ENCODE results near the gene SUGCT. TPM values are rescaled to one million over a fixed set of nuclear protein-coding genes. Genes with fewer than 3 reads are reported as not detected.

The SUGCT gene
- total RNA-seq, 2 experiments from 2014 or later, result 0.95 to 1.2 TPM

DNA sequence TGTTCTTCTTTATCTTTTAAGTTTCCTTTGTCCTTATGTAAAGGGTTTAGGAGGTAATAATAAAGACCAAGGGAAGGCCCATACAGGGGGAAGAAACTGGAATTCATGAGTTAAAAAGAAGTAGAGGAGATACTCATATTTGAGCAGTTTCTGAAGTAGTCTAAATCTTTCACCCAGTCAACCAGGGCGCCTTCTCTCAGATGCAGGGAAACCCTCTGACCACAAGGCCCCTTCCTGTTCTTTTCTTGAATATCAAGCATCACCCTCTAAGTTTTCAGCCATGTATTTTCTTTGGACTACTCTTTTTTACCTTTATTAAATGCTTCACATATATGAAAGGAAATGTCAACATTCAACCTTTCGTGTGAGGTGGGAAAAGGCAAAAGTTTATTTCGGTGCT is 630.8 kb downstream of the SUGCT start:
- POLR2A ChIA-PET, result no interaction called here
- intact Hi-C loops (cut with DNase I, micrococcal nuclease), result no loop called here
- no peak for ATAC-seq (ENCODE audit: poor library complexity)

DNA sequence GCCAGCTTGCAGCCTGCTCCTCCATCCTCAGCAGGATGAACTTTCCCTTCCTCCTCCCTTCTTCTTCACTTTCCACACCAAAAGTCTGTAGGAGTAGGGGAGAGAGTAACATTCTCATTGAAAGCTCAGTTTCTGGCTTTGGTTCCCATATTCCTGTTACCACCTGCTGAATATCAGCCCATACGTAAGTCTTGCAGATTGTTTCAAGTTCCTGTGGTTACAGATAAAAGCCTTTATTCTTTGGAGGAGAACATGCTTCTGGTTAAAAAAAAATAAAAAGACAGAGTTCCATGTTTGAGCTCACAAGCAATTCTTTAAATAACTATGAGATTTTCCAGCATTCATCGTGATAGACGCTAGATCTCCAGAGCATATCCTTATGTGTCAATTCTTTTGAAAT is 637.3 kb downstream of the SUGCT start:
- intact Hi-C loops (cut with DNase I, micrococcal nuclease), result no loop called here

More for the DNA sequence above, 630.8 kb downstream of the SUGCT start:
- Mint-ChIP-seq H3K27ac (no peak overlapping the region), H3K4me3 (no peak overlapping the region), H3K36me3 (ENCODE audit: low read depth) (no peaks in the 10 kb centered on the region), H3K9me3 (no peaks in the 10 kb centered on the region), H3K4me1 (ENCODE audit: low read depth) (no peaks in the 10 kb centered on the region), H3K27me3 (no peaks in the 10 kb centered on the region)
- no peaks in the 10 kb centered on the region for H3K36me3 ChIP-seq (ENCODE audit: insufficient read depth, low read length)
- no peak overlapping the region for H3K27ac ChIP-seq (ENCODE audit: low read depth in 1 of 2, low read length in 2 of 2)
- H3K4me3 ChIP-seq (ENCODE audit: low read length), result no peak overlapping the region
- H3K27me3 ChIP-seq (ENCODE audit: control insufficient read depth in 1 of 2, insufficient read depth in 2 of 2, low read length in 2 of 2), result no peaks in the 10 kb centered on the region
- no peak for DNase-seq
- no peaks in the 10 kb centered on the region for H3K9me3 ChIP-seq (ENCODE audit: control insufficient read depth in 1 of 2, insufficient read depth in 1 of 2, low read length in 2 of 2)
- CTCF ChIA-PET, result no interaction called here
- no peaks in the 10 kb centered on the region for H3K4me1 ChIP-seq (ENCODE audit: insufficient read depth, low read length)
- TF ChIP-seq, protein P1, sequence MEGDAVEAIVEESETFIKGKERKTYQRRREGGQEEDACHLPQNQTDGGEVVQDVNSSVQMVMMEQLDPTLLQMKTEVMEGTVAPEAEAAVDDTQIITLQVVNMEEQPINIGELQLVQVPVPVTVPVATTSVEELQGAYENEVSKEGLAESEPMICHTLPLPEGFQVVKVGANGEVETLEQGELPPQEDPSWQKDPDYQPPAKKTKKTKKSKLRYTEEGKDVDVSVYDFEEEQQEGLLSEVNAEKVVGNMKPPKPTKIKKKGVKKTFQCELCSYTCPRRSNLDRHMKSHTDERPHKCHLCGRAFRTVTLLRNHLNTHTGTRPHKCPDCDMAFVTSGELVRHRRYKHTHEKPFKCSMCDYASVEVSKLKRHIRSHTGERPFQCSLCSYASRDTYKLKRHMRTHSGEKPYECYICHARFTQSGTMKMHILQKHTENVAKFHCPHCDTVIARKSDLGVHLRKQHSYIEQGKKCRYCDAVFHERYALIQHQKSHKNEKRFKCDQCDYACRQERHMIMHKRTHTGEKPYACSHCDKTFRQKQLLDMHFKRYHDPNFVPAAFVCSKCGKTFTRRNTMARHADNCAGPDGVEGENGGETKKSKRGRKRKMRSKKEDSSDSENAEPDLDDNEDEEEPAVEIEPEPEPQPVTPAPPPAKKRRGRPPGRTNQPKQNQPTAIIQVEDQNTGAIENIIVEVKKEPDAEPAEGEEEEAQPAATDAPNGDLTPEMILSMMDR (IDR thresholded peaks at IDR 0.05), result no peak

DNA sequence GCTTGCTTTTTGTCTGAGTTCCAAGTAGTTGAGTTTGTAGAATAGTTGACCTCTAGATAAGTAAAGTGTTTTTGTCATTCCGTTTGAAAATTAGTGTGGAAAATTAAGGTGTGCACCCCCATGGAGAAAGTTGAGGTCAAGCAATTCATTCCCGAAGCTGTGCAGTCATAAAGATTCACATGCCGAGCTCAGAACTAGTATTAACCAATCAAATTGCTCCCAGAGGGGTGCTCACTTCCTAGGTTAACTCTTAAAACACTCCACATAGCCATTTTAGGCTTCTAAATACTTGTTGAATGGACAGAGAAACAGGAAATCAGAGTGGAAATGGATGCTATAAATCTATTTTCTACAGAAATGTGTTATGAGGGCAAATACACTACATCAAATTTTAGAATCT is 638.9 kb downstream of the SUGCT start:
- Mint-ChIP-seq H3K4me3 (no peak overlapping the region), H3K36me3 (ENCODE audit: low read depth) (no peaks in the 10 kb centered on the region)
- no peak for ATAC-seq (ENCODE audit: poor library complexity)

More for the DNA sequence above, 637.3 kb downstream of the SUGCT start:
- no peak for ATAC-seq (ENCODE audit: poor library complexity)
- no peaks in the 10 kb centered on the region for H3K36me3 ChIP-seq (ENCODE audit: insufficient read depth, low read length)
- H3K4me3 ChIP-seq (ENCODE audit: low read length), result no peak overlapping the region
- no peak for DNase-seq
- H3K36me3 Mint-ChIP-seq (ENCODE audit: low read depth), result no peaks in the 10 kb centered on the region
- no peak overlapping the region for H3K27ac ChIP-seq (ENCODE audit: low read depth in 1 of 2, low read length in 2 of 2)
- no peaks in the 10 kb centered on the region for H3K9me3 ChIP-seq (ENCODE audit: control insufficient read depth in 1 of 2, insufficient read depth in 1 of 2, low read length in 2 of 2)
- no peaks in the 10 kb centered on the region for H3K27me3 Mint-ChIP-seq
- H3K27ac Mint-ChIP-seq, result no peak overlapping the region
- no peaks in the 10 kb centered on the region for H3K27me3 ChIP-seq (ENCODE audit: control insufficient read depth in 1 of 2, insufficient read depth in 2 of 2, low read length in 2 of 2)
- no peaks in the 10 kb centered on the region for H3K4me1 Mint-ChIP-seq (ENCODE audit: low read depth)
- TF ChIP-seq, protein P1 (IDR thresholded peaks at IDR 0.05), result no peak
- no peak overlapping the region for H3K4me3 Mint-ChIP-seq
- H3K4me1 ChIP-seq (ENCODE audit: insufficient read depth, low read length), result no peaks in the 10 kb centered on the region
- POLR2A ChIA-PET, result no interaction called here
- no peaks in the 10 kb centered on the region for H3K9me3 Mint-ChIP-seq
- CTCF ChIA-PET, result no interaction called here

More for the DNA sequence above, 638.9 kb downstream of the SUGCT start:
- Mint-ChIP-seq H3K27me3 (no peaks in the 10 kb centered on the region), H3K9me3 (no peaks in the 10 kb centered on the region), H3K27ac (no peak overlapping the region), H3K4me1 (ENCODE audit: low read depth) (no peaks in the 10 kb centered on the region)
- peaks cover 0 to 6% of the 10 kb centered on the region in 2 experiments for H3K9me3 ChIP-seq (ENCODE audit: control insufficient read depth in 1 of 2, insufficient read depth in 1 of 2, low read length in 2 of 2)
- POLR2A ChIA-PET, result no interaction called here
- no peaks in the 10 kb centered on the region for H3K4me1 ChIP-seq (ENCODE audit: insufficient read depth, low read length)
- CTCF ChIA-PET, result no interaction called here
- intact Hi-C loops (cut with DNase I, micrococcal nuclease), result no loop called here
- no peaks in the 10 kb centered on the region for H3K36me3 ChIP-seq (ENCODE audit: insufficient read depth, low read length)
- no peak overlapping the region for H3K4me3 ChIP-seq (ENCODE audit: low read length)
- no peak for DNase-seq
- no peaks in the 10 kb centered on the region for H3K27me3 ChIP-seq (ENCODE audit: control insufficient read depth in 1 of 2, insufficient read depth in 2 of 2, low read length in 2 of 2)
- H3K27ac ChIP-seq (ENCODE audit: low read depth in 1 of 2, low read length in 2 of 2), result no peak overlapping the region
- TF ChIP-seq, protein P1 (IDR thresholded peaks at IDR 0.05), result no peak
